Right lobe of liver (tissue), 6 donors: Measurements from ENCODE around the gene USP22. TPM values are rescaled to one million over a fixed set of nuclear protein-coding genes. Genes with fewer than 3 reads are reported as not detected.
"Not testable (repeated sequence)": the region's sequence is repeated elsewhere in the genome, so short reads cannot be mapped to it uniquely, and the experiment has no call there.

Source experiments
- ATAC-seq, 4 donors: fragments of 200-7000 bp; cut with Tn5 transposase; one replicate each; pipeline ENCODE4 v1.9.1; 2020; ENCODE audit warnings: mild to moderate bottlenecking in 4 of 4, moderate library complexity in 4 of 4
- DNase-seq, 3 donors: peaks; one replicate each; pipeline ENCODE4 v3.0.0-alpha.2; 2020
- H3K27ac ChIP-seq, 3 donors: fragments of 200-600 bp; one replicate each; pipeline ENCODE4 v1.8.0; 2022
- H3K27me3 ChIP-seq, 2 donors: fragments of 200-600 bp; one replicate each; pipeline ENCODE4 v1.8.0; 2022
- H3K36me3 ChIP-seq, 4 donors: fragments of 200-600 bp; sonication (generic) in 1 of 4; one replicate each; pipeline versions ENCODE4 v1.5.1 to v1.8.0; 2017 to 2022; ENCODE audit warnings: control low read depth in 1 of 4
- H3K4me1 ChIP-seq, 4 donors: fragments of 200-600 bp; sonication (generic) in 1 of 4; one replicate each; pipeline versions ENCODE4 v1.5.1 to v1.8.0; 2017 to 2022; ENCODE audit warnings: control low read depth in 1 of 4
- H3K4me3 ChIP-seq, 3 donors: fragments of 200-600 bp; one replicate each; pipeline ENCODE4 v1.8.0; 2022
- H3K9me3 ChIP-seq, 4 donors: fragments of 200-600 bp; sonication (generic) in 1 of 4; one replicate each; pipeline versions ENCODE4 v1.5.1 to v1.8.0; 2017 to 2022; ENCODE audit warnings: control low read depth in 1 of 4
- POLR2A ChIP-seq: fragments of 450-650 bp; IDR thresholded peaks from one replicate; pipeline ENCODE4 v1.6.1; 2017; ENCODE audit warnings: antibody characterized with exemption, mild to moderate bottlenecking
- WGBS: methylation state at CpG from one replicate; pipeline ENCODE4 v1.1.6; 2018; ENCODE audit warnings: low coverage, low lambda C conversion rate; ENCODE audit not compliant: insufficient coverage; ENCODE audit errors: missing lambda C conversion rate; 5-methylcytosine and 5-hydroxymethylcytosine counted together
- intact Hi-C, 2 donors: fragments of 100-400 bp; cut with DNase I; formaldehyde crosslinking; loops; one replicate each; pipeline versions ENCODE4 v1.11.2 to v1.14.1; 2022
- total RNA-seq, 6 experiments: library from RNA; depleted of rRNA in 2 of 6; stranded (reverse); fragments of >200 nt in 2 of 6; fragmentation: NEBNext Ultra II Directional in 3 of 6; extraction: Animal tissue kit (Norgen Biotek cat#: 25700) in 3 of 6; gene quantifications; one replicate each; pipeline versions ENCODE4 v1.1.0 to v1.2.4, GENCODE V29; 2016 to 2023
- TF ChIP-seq, protein P1 (sequence below), 4 donors: fragments of 200-600 bp in 3 of 4; fragments of 450-650 bp in 1 of 4; IDR thresholded peaks; one replicate each; pipeline versions ENCODE4 v1.5.1 to v1.8.0; 2016 to 2022; ENCODE audit warnings: antibody characterized with exemption in 4 of 4, mild to moderate bottlenecking in 2 of 4
- donor health status: DM: no; HTN: yes; CAD: no.
- donor health status: DM: no; HTN: no; CAD: no.
- donor health status: DM: no; HTN: no; CAD: no.
- donor health status: DM: no; HTN: yes; CAD: no.
- donor health status: DM: no; HTN: yes; CAD: no.

The USP22 gene
- total RNA-seq, 6 experiments from 2014 or later, result 69.8 to 81.2 (median 77.7) TPM

GRCh38 chr17:21061971-21062526, 19.2 kb upstream of the USP22 start:
- H3K36me3 ChIP-seq, result no peaks in the 10 kb centered on the region
- no peaks in the 10 kb centered on the region for H3K4me1 ChIP-seq
- no peak overlapping the region for H3K4me3 ChIP-seq
- DNase-seq (no peak), ATAC-seq (no peak)
- intact Hi-C loops, result no loop called here
- no peaks in the 10 kb centered on the region for H3K27me3 ChIP-seq
- WGBS, result 50% methylated on average over 4 of the region's 7 CpGs
- no peak for TF ChIP-seq POLR2A
- TF ChIP-seq, protein P1, sequence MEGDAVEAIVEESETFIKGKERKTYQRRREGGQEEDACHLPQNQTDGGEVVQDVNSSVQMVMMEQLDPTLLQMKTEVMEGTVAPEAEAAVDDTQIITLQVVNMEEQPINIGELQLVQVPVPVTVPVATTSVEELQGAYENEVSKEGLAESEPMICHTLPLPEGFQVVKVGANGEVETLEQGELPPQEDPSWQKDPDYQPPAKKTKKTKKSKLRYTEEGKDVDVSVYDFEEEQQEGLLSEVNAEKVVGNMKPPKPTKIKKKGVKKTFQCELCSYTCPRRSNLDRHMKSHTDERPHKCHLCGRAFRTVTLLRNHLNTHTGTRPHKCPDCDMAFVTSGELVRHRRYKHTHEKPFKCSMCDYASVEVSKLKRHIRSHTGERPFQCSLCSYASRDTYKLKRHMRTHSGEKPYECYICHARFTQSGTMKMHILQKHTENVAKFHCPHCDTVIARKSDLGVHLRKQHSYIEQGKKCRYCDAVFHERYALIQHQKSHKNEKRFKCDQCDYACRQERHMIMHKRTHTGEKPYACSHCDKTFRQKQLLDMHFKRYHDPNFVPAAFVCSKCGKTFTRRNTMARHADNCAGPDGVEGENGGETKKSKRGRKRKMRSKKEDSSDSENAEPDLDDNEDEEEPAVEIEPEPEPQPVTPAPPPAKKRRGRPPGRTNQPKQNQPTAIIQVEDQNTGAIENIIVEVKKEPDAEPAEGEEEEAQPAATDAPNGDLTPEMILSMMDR (IDR thresholded peaks at IDR 0.05), result no peak
- H3K9me3 ChIP-seq, result no peaks in the 10 kb centered on the region
- no peak overlapping the region for H3K27ac ChIP-seq

DNA sequence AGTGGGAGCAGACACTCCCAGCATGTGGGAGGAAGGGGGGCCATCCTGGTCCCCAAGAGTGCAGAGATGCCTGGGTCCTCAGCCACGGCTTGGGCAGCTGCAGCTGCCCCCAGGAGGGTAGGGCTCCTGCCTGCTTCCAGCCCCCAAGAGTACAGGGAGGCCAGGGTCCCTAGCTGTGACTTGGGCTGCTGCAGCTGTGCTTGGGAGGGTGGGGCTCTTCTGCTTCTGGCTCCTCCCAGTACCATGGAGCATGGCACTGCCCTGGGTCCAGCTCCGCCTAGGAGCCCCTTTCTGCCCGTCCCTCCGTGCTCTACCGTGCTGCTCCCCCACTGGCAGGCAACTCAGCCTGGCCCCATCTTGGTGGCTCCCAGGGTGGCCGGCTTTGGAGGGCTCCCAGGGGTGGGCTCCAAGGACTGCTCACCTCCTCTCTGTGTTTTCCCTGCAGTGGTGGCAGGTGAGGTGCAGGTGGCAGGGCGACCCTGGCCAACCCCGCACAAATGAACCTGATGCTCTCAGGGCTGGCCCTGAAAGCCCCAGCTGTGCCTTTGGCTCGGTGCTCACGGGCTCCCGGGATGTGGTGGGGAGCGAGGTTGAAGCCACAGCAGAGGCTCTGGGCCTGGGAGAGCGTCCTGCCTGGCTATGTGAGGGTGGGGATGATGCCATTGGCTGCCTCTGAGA, 18.5 kb upstream of the USP22 start:
- DNase-seq (no peak), ATAC-seq (peak in 1 of 4 donors; percentile 19)
- H3K4me1 ChIP-seq, result no peaks in the 10 kb centered on the region
- intact Hi-C loops, result no loop called here
- TF ChIP-seq, protein P1 (IDR thresholded peaks at IDR 0.05), result no peak
- TF ChIP-seq POLR2A, result no peak
- H3K27ac ChIP-seq, result no peak overlapping the region
- no peaks in the 10 kb centered on the region for H3K36me3 ChIP-seq
- no peaks in the 10 kb centered on the region for H3K9me3 ChIP-seq
- 100% methylated on average over 2 of the region's 13 CpGs for WGBS
- no peak overlapping the region for H3K4me3 ChIP-seq
- H3K27me3 ChIP-seq, result no peaks in the 10 kb centered on the region

DNA sequence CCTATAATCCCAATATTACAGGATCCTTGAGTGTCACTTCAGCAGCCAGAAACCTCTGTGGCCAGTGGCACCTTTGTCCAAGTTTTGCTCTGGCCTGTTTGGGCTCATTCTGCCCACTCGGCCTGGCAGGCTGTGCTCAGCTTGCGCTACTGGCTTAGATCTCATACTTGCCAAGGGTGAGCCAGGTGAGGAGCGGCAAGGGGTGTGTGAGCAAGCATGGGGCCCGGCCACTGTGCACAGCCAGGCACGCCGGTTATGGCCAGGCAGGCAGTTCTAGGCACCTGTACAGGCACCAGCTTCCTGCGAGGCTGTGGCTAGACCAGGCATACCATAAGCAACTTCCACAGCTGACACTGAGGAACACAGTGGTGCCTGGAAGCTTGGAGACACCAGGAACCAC, 16.9 kb upstream of the USP22 start:
- no peaks in the 10 kb centered on the region for H3K36me3 ChIP-seq
- H3K9me3 ChIP-seq, result no peaks in the 10 kb centered on the region
- no peak overlapping the region for H3K27ac ChIP-seq
- intact Hi-C loops, result no loop called here
- no peak overlapping the region for H3K4me3 ChIP-seq
- H3K27me3 ChIP-seq, result no peaks in the 10 kb centered on the region
- DNase-seq, result no peak
- H3K4me1 ChIP-seq, result no peaks in the 10 kb centered on the region
- no peak for ATAC-seq
- WGBS, result no CpG with 5 or more reads among the region's 7 CpGs
- TF ChIP-seq POLR2A, result no peak
- TF ChIP-seq, protein P1 (IDR thresholded peaks at IDR 0.05), result no peak

- Histone ChIP-seq H3K9me3 (no peaks in the 10 kb centered on the region), H3K27me3 (no peaks in the 10 kb centered on the region), H3K27ac (no peak overlapping the region), H3K4me3 (no peak overlapping the region), H3K36me3 (no peaks in the 10 kb centered on the region), H3K4me1 (no peaks in the 10 kb centered on the region)
- TF ChIP-seq, protein P1 (IDR thresholded peaks at IDR 0.05), result no peak
- ATAC-seq, result no peak
- intact Hi-C loops, result no loop called here
- WGBS, result 76% methylated on average over 5 of the region's 5 CpGs
- no peak for DNase-seq
Measured at GRCh38 chr17:21058098-21058893, 15.5 kb upstream of the USP22 start.

- WGBS, result 97% methylated on average over 8 of the region's 8 CpGs
- DNase-seq, H3K9me3 ChIP-seq, H3K4me1 ChIP-seq, H3K36me3 ChIP-seq, ATAC-seq, H3K27me3 ChIP-seq, H3K27ac ChIP-seq, H3K4me3 ChIP-seq, intact Hi-C loops: not testable (repeated sequence)
Measured at GRCh38 chr17:21053056-21053455, 10.2 kb upstream of the USP22 start.
